Prostate gland (tissue), 2 donors: ENCODE data around the gene CCL20.

ENCODE experiments used
- POLR2A ChIP-seq: fragments of 450-650 bp; IDR thresholded peaks from one replicate; pipeline ENCODE4 v1.6.1; 2016; ENCODE audit warnings: antibody characterized with exemption, mild to moderate bottlenecking
- POLR2AphosphoS5 ChIP-seq: sonication (generic); formaldehyde crosslinking; IDR thresholded peaks from one replicate; pipeline ENCODE4 v1.6.1; 2017; ENCODE audit warnings: antibody characterized with exemption
- TF ChIP-seq, protein P1 (sequence below), 4 experiments: fragments of 200-600 bp in 2 of 4; fragments of 450-650 bp in 2 of 4; sonication (generic) in 2 of 4; IDR thresholded peaks; 1 replicate in 3 of 4; 2 replicates in 1 of 4; pipeline ENCODE4 v1.5.1; 2016 to 2019; ENCODE audit warnings: antibody characterized with exemption in 4 of 4, mild to moderate bottlenecking in 2 of 4, moderate library complexity in 2 of 4

DNA sequence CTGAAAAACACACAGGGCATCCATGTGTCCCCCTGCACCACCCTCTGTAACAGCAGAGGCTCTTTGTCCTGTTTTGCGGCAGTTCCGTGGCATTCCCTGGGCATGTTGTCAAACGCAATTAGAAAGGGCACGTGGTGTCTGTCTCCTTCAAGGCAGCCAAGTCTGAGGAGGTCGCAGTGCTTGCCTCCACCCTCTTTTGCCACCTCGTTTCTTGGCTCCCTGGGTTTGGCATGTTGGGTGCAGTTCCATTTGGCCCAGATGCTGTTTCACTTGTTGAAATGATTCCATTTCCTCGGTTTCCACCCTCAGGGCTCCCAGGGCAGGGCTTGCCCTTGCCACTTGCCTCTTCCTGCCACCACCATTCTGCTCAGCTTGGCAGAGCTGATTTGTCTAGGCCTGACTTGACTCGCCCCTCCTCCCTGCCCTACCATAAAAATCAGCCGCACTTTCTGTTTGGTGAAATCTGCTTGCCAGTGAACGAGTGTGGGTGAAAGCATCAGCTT, 12.4 kb downstream of the CCL20 start:
- TF ChIP-seq, protein P1, sequence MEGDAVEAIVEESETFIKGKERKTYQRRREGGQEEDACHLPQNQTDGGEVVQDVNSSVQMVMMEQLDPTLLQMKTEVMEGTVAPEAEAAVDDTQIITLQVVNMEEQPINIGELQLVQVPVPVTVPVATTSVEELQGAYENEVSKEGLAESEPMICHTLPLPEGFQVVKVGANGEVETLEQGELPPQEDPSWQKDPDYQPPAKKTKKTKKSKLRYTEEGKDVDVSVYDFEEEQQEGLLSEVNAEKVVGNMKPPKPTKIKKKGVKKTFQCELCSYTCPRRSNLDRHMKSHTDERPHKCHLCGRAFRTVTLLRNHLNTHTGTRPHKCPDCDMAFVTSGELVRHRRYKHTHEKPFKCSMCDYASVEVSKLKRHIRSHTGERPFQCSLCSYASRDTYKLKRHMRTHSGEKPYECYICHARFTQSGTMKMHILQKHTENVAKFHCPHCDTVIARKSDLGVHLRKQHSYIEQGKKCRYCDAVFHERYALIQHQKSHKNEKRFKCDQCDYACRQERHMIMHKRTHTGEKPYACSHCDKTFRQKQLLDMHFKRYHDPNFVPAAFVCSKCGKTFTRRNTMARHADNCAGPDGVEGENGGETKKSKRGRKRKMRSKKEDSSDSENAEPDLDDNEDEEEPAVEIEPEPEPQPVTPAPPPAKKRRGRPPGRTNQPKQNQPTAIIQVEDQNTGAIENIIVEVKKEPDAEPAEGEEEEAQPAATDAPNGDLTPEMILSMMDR (IDR thresholded peaks at IDR 0.05): no peak
- TF ChIP-seq POLR2AphosphoS5: no peak
- no peak for TF ChIP-seq POLR2A
